Stromal cell of bone marrow (primary cell): ENCODE results near the gene GYS1.

Experiments used
- DNase-seq: peaks from one replicate; pipeline ENCODE4 v3.0.0-alpha.2; 2012; ENCODE audit warnings: low read depth

The GYS1 gene

GRCh38 chr19:48963371-48964204, 29.5 kb downstream of the GYS1 start:
- DNase-seq, result no peak

GRCh38 chr19:48962849-48963165, 30.3 kb downstream of the GYS1 start:
- DNase-seq, result no peak

- no peak for DNase-seq
Observed at GRCh38 chr19:48962029-48962848, 30.9 kb downstream of the GYS1 start.

GRCh38 chr19:48961673-48962028, 31.5 kb downstream of the GYS1 start:
- DNase-seq, result no peak

- no peak for DNase-seq
Observed at GRCh38 chr19:48961051-48961649, 32.0 kb downstream of the GYS1 start.

GRCh38 chr19:48959341-48960239, 33.5 kb downstream of the GYS1 start:
- DNase-seq, result no peak

GRCh38 chr19:48958006-48958405, 35.1 kb downstream of the GYS1 start:
- DNase-seq, result no peak

GRCh38 chr19:48955308-48955958, 37.7 kb downstream of the GYS1 start:
- no peak for DNase-seq

GRCh38 chr19:48954595-48955307, 38.4 kb downstream of the GYS1 start, which contains the start of gene BAX:
TSS of gene BAX (plus strand) at chr19:48954875. CDS start at chr19:48954929, 54 bp downstream.
- peak; percentile 91 for DNase-seq

GRCh38 chr19:48953990-48954594, 39.0 kb downstream of the GYS1 start:
- no peak for DNase-seq

GRCh38 chr19:48953141-48953540, 40.0 kb downstream of the GYS1 start:
- no peak for DNase-seq

- no peak for DNase-seq
Observed at GRCh38 chr19:48950830-48951519, 42.1 kb downstream of the GYS1 start.

GRCh38 chr19:48950159-48950558, 43.0 kb downstream of the GYS1 start:
- DNase-seq, result no peak

GRCh38 chr19:48947258-48947542, 45.9 kb downstream of the GYS1 start:
- no peak for DNase-seq

- DNase-seq, result no peak
Observed at GRCh38 chr19:48946463-48947257, 46.4 kb downstream of the GYS1 start.

GRCh38 chr19:48945817-48946216, 47.3 kb downstream of the GYS1 start:
- DNase-seq, result no peak

GRCh38 chr19:48945415-48945814, 47.7 kb downstream of the GYS1 start:
- DNase-seq, result no peak

GRCh38 chr19:48943081-48943480, 50.0 kb downstream of the GYS1 start:
- DNase-seq, result no peak

GRCh38 chr19:48940902-48941301, 52.2 kb downstream of the GYS1 start:
- no peak for DNase-seq
